HepG2 (cell line): Measurements from ENCODE around the gene ADAMTS13. TPM values are rescaled to one million over a fixed set of nuclear protein-coding genes. Genes with fewer than 3 reads are reported as not detected.

Source experiments
- ATAC-seq: fragments of 200-7000 bp; cut with Tn5 transposase; 3 replicates; pipeline ENCODE4 v1.9.1; 2020; ENCODE audit warnings: mild to moderate bottlenecking, moderate library complexity
- BruUV-seq: library from RNA; stranded (reverse); fragments of 400-500 nt; replicated peaks from 2 replicates; lab custom pipeline; 2021; lab: Mats Ljungman, UMichigan
- CTCF ChIA-PET: fragments of 300-600 bp; formaldehyde crosslinking; extraction: SDS; loops from one replicate; lab custom pipeline; 2021; ENCODE audit warnings: low total read pairs, inconsistent platforms, low intra/inter-chr PET ratio; lab: Yijun Ruan, JAX
- POLR2A ChIA-PET: fragments of 350-600 bp; sonication (Branson Sonifier 250); formaldehyde crosslinking; loops from one replicate; lab custom pipeline; 2020; ENCODE audit warnings: antibody characterized with exemption, inconsistent platforms; lab: Yijun Ruan, JAX
- DNase-seq: peaks from one replicate; pipeline ENCODE4 v3.0.0-alpha.2; 2015; ENCODE audit warnings: low spot score
- FAIRE-seq: peaks from 3 replicates; lab custom pipeline; 2011; peaks lifted over from hg19 to GRCh38; lab: Jason Lieb, UNC
- H2AFZ ChIP-seq: one replicate; pipeline ENCODE4 v1.6.1; 2011; ENCODE audit warnings: low read length, inconsistent platforms
- H3K27ac ChIP-seq: fragments of 300-600 bp; 3 replicates; pipeline ENCODE4 v1.8.0; 2011; ENCODE audit warnings: mixed run types, mild to moderate bottlenecking, mixed read lengths, low read length, inconsistent platforms; ENCODE audit not compliant: insufficient read depth; ENCODE audit errors: extremely low read length
- H3K27me3 ChIP-seq, 2 experiments: fragments of 200-600 bp in 1 of 2; 2 replicates in 1 of 2; 3 replicates in 1 of 2; pipeline versions ENCODE4 v1.6.0 to v1.8.0; 2011; ENCODE audit warnings: low read length in 2 of 2, mild to moderate bottlenecking in 2 of 2, moderate library complexity in 2 of 2, inconsistent platforms in 1 of 2; ENCODE audit not compliant: insufficient read depth in 2 of 2, control insufficient read depth in 1 of 2
- H3K36me3 ChIP-seq, 2 experiments: fragments of 200-600 bp in 1 of 2; replicated peaks in 1 of 2; 2 replicates in 1 of 2; 3 replicates in 1 of 2; pipeline versions ENCODE4 v1.5.1 to v1.8.0; 2011; ENCODE audit warnings: low read length in 2 of 2, inconsistent platforms in 1 of 2; ENCODE audit not compliant: insufficient read depth in 2 of 2, control insufficient read depth in 1 of 2
- H3K4me1 ChIP-seq: 2 replicates; pipeline ENCODE4 v1.5.1; 2012; ENCODE audit warnings: low read length, inconsistent platforms; ENCODE audit not compliant: insufficient read depth
- H3K4me2 ChIP-seq: 2 replicates; pipeline ENCODE4 v1.6.0; 2011; ENCODE audit warnings: low read depth, low read length, inconsistent platforms
- H3K4me3 ChIP-seq, 3 experiments: fragments of 200-600 bp in 1 of 3; sonication (generic), shearing (Covaris generic) in 1 of 3; replicated peaks in 1 of 3; 2 replicates each; pipeline ENCODE4 v1.5.1; 2011 to 2016; ENCODE audit warnings: low read length in 3 of 3, inconsistent platforms in 2 of 3, low read depth in 2 of 3, mild to moderate bottlenecking in 2 of 3, control low read depth in 1 of 3, mixed read lengths in 1 of 3; ENCODE audit not compliant: insufficient read depth in 1 of 3
- H3K79me2 ChIP-seq: one replicate; pipeline ENCODE4 v1.6.1; 2011; ENCODE audit warnings: low read length, inconsistent platforms; ENCODE audit not compliant: insufficient read depth
- H3K9ac ChIP-seq: 2 replicates; pipeline ENCODE4 v1.6.0; 2011; ENCODE audit warnings: mild to moderate bottlenecking, low read depth, low read length, inconsistent platforms; ENCODE audit not compliant: insufficient read depth
- H3K9me3 ChIP-seq: 2 replicates; pipeline ENCODE4 v1.5.1; 2012; ENCODE audit warnings: mild to moderate bottlenecking, low read length
- H4K20me1 ChIP-seq: 2 replicates; pipeline ENCODE4 v1.6.0; 2011; ENCODE audit warnings: inconsistent platforms, mild to moderate bottlenecking, low read length, moderate library complexity; ENCODE audit not compliant: insufficient read depth
- ATF3 ChIP-seq: sonication (generic); formaldehyde crosslinking; IDR thresholded peaks from 2 replicates; pipeline ENCODE4 v1.4.0; 2020; ENCODE audit warnings: missing genetic modification reagents
- CHD4 ChIP-seq: fragments of 200-600 bp; sonication (generic); IDR thresholded peaks from 2 replicates; pipeline ENCODE4 v1.7.0; 2017; ENCODE audit warnings: mild to moderate bottlenecking, low read length, borderline replicate concordance
- ESRRA ChIP-seq: sonication (generic); formaldehyde crosslinking; IDR thresholded peaks from 2 replicates; pipeline ENCODE4 v1.5.1; 2020; ENCODE audit warnings: mild to moderate bottlenecking, low read depth, missing genetic modification reagents
- GZF1 ChIP-seq: sonication (generic); formaldehyde crosslinking; IDR thresholded peaks from 2 replicates; pipeline ENCODE4 v1.5.1; 2020; ENCODE audit warnings: mild to moderate bottlenecking, missing genetic modification reagents
- MYC ChIP-seq: sonication (generic); formaldehyde crosslinking; IDR thresholded peaks from 2 replicates; pipeline ENCODE4 v1.9.0; 2021; ENCODE audit warnings: missing genetic modification reagents, borderline replicate concordance
- NFKB2 ChIP-seq: sonication (generic); formaldehyde crosslinking; IDR thresholded peaks from 2 replicates; pipeline ENCODE4 v1.4.0; 2020; ENCODE audit warnings: missing genetic modification reagents, borderline replicate concordance
- RFXANK ChIP-seq: IDR thresholded peaks from 2 replicates; pipeline ENCODE4 v1.6.1; 2016
- ZNF549 ChIP-seq: sonication (generic); formaldehyde crosslinking; IDR thresholded peaks from 2 replicates; pipeline ENCODE4 v1.5.0; 2020; ENCODE audit warnings: missing genetic modification reagents
- ZNF550 ChIP-seq: sonication (generic); formaldehyde crosslinking; IDR thresholded peaks from 2 replicates; pipeline ENCODE4 v1.4.0; 2020; ENCODE audit warnings: mild to moderate bottlenecking, missing genetic modification reagents, borderline replicate concordance
- ZNF597 ChIP-seq: sonication (generic); formaldehyde crosslinking; IDR thresholded peaks from 2 replicates; pipeline ENCODE4 v1.5.0; 2020; ENCODE audit warnings: missing genetic modification reagents
- ZNF609 ChIP-seq: sonication (generic); formaldehyde crosslinking; IDR thresholded peaks from 2 replicates; pipeline ENCODE4 v1.4.0; 2020; ENCODE audit warnings: mild to moderate bottlenecking, missing genetic modification reagents, borderline replicate concordance
- WGBS: methylation state at CpG from one replicate; pipeline ENCODE4 v1.1.6; 2017; ENCODE audit warnings: low lambda C conversion rate; 5-methylcytosine and 5-hydroxymethylcytosine counted together
- in situ Hi-C: cut with HindIII; loops from 2 replicates; pipeline ENCODE4 v1.10.0; 2017; ENCODE audit warnings: low pct_unique_long_range_greater_than_20kb; ENCODE audit not compliant: extremely low pct_ligation_motif_present
- intact Hi-C: fragments of 100-400 bp; cut with micrococcal nuclease; formaldehyde crosslinking; loops from one replicate; pipeline ENCODE4 v1.10.0; 2022; ENCODE audit not compliant: unreplicated experiment
- polyA plus RNA-seq, 8 experiments: library from polyadenylated mRNA; depleted of rRNA in 3 of 8; stranded (reverse) in 7 of 8; unstranded in 1 of 8; fragments of >200 nt; fragmentation: Illumina TruSeq in 4 of 8; extraction: Trizol in 4 of 8; gene quantifications; 2 replicates each; pipeline versions ENCODE4 v1.2.1 to v1.2.3, GENCODE V29; 2011 to 2016; ENCODE audit warnings: low read depth in 4 of 8, missing spikeins in 1 of 8, mixed read lengths in 1 of 8; ENCODE audit not compliant: insufficient read depth in 1 of 8
- total RNA-seq, 5 experiments: library from RNA; depleted of rRNA; stranded (reverse); fragments of >200 nt; fragmentation: Illumina TruSeq; extraction: Trizol; gene quantifications; 2 replicates each; pipeline ENCODE4 v1.2.3, GENCODE V29; 2016; ENCODE audit warnings: low read depth in 1 of 5

The ADAMTS13 gene
- total and polyA plus RNA-seq, 2 of the 13 experiments (the other 11 are each of a cell fraction or from before 2014, with no cell fraction given), result 0.91 to 4.5 TPM

GRCh38 chr9:133489253-133490190 is 67.4 kb downstream of the ADAMTS13 start:
- CTCF ChIA-PET, result no interaction called here
- H3K9ac ChIP-seq, result no peak overlapping the region

More at GRCh38 chr9:133489253-133490190, 67.4 kb downstream of the ADAMTS13 start:
- Histone ChIP-seq H3K4me3 (no peak overlapping the region), H3K36me3 (no peaks in the 10 kb centered on the region), H3K4me2 (no peak overlapping the region), H3K27me3 (peaks cover 14 to 71% of the 10 kb centered on the region in 2 experiments), H3K4me1 (peaks cover 82% of the 10 kb centered on the region), H2AFZ (no peak overlapping the region), H3K79me2 (no peaks in the 10 kb centered on the region), H3K27ac (no peak overlapping the region), H4K20me1 (no peaks in the 10 kb centered on the region), H3K9me3 (no peaks in the 10 kb centered on the region)
- POLR2A ChIA-PET, result no interaction called here
- 24% methylated on average over 16 of the region's 19 CpGs for WGBS
- TF ChIP-seq ZNF609 (CRISPR knock-in tag) (no peak), ZNF550 (CRISPR knock-in tag) (no peak), CHD4 (no peak), MYC (CRISPR knock-in tag) (no peak), GZF1 (no peak), ATF3 (CRISPR knock-in tag) (no peak), ZNF597 (CRISPR knock-in tag) (no peak), ZNF549 (no peak), RFXANK (CRISPR knock-in tag) (no peak), ESRRA (CRISPR knock-in tag) (no peak), NFKB2 (no peak)
- intact Hi-C loops (loop anchor here (5.0 kb wide), 1 partner anchor 132 kb away; the partner anchor contains the start of genes SURF1 and SURF2), in situ Hi-C loops (loop anchor here (5.0 kb wide), 3 partner anchors 82 to 302 kb away; partner anchors contain the start of genes SURF1 and SURF2)
- no peak for ATAC-seq
- no peak for FAIRE-seq
- BruUV-seq, result no TSS peak
- DNase-seq, result no peak
